Erythroblast (primary cell): ENCODE measurements around the gene ANKRD34A.

Source experiments
- GATA1 ChIP-seq: IDR thresholded peaks from 2 replicates; pipeline ENCODE4 v1.6.1; 2011; ENCODE audit warnings: low read depth, mild to moderate bottlenecking, control low read depth, low read length, moderate library complexity
- POLR2A ChIP-seq: IDR thresholded peaks from 2 replicates; pipeline ENCODE4 v1.6.1; 2011; ENCODE audit warnings: mild to moderate bottlenecking, low read length

DNA sequence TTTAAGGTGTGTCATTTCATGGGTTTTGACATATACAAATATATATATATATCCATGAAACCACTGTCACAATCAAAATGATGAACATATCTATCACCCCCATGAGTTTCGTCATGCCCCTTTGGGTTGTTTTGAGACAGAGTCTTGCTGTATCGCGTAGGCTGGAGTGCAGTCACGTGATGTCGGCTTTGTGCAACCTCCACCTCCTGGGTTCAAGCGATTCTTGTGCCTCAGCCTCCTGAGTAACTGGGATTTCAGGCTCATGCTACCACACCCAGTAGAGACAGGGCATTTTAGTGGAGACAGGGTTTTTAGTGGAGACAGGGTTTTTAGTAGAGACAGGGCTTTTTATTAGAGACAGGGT is 49.2 kb upstream of the ANKRD34A start:
- no peak for TF ChIP-seq POLR2A
- TF ChIP-seq GATA1 = no peak
